GM21737 (cell line): ENCODE data around the gene HDAC3.
A peak's percentile ranks its signal among the peaks of the same experiment; 100 is the strongest.
"Not testable (repeated sequence)": the region's sequence is repeated elsewhere in the genome, so short reads cannot be mapped to it uniquely, and the experiment has no call there.

Experiments
- ATAC-seq: cut with Tn5 transposase; IDR thresholded peaks from one replicate; pipeline ENCODE4 v1.9.1; 2021; ENCODE audit warnings: mild to moderate bottlenecking, moderate library complexity; ENCODE audit not compliant: unreplicated experiment

HDAC3 gene

DNA sequence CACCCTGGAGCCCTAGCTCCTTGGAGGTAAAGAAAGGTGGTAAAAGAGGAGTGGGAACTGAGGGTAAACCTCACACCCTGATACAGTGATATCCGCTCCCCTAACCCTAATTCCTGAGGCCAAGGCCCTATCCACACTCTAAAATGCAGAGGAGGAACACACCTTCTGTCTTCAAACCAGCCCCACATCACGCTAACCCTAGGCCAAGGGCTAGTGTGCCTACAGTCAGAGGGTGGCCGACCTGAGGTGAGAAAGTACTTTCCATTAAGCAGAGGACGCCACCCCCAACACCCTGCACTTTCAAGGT is 590 bp downstream of the HDAC3 start:
- no peak for ATAC-seq

- ATAC-seq: no peak
Measured at GRCh38 chr5:141635646-141636045, 1.0 kb downstream of the HDAC3 start.

- no peak for ATAC-seq
Measured at GRCh38 chr5:141634720-141635119, 1.9 kb downstream of the HDAC3 start.

- ATAC-seq: peak; percentile 57
Measured at GRCh38 chr5:141633871-141634561, 2.6 kb downstream of the HDAC3 start.

DNA sequence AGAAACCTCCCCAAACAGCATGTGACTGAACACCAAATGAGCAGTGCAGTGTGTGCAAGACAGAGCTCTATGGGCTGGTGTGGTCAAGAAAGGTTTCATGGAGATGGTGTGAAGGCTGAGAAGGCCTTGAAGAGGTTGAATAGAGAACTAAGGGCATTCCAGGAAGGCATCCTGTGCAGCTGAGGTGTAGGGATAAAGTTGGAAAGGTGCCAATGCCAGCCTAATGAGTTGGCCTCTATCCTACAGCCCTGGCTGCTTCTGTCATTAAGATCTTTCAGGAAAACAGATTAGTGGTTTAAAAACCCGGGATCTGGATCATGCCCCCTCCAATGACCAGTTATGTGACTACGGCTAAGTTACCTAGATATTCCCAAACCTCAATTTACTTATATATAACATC is 4.0 kb downstream of the HDAC3 start:
- no peak for ATAC-seq

DNA sequence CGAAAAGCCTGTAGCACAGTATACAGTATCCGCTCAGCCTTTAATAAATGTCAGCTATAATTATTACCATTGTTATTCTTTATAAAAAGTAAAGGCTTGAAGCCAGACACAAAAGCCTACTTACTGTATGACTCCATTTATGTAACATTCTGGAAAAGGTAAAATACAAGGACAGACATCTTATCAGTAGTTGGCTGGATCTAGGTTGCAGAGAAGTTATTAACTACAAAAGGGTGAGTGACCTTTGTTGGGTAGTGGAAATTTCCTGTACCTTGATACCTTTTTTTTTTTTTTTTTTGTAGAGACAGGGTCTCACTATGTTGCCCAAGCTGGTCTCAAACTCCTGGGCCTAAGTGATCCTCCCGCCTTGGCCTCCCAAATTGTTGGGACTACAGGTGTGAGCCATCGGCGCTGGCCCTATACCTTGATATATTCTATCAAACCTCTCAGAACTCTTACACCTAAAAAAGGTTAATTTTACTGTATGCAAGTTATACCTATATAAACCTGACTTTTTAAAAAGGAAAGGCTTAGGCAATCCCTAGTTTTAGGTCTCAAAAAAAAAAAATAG is 6.0 kb downstream of the HDAC3 start:
- no peak for ATAC-seq

DNA sequence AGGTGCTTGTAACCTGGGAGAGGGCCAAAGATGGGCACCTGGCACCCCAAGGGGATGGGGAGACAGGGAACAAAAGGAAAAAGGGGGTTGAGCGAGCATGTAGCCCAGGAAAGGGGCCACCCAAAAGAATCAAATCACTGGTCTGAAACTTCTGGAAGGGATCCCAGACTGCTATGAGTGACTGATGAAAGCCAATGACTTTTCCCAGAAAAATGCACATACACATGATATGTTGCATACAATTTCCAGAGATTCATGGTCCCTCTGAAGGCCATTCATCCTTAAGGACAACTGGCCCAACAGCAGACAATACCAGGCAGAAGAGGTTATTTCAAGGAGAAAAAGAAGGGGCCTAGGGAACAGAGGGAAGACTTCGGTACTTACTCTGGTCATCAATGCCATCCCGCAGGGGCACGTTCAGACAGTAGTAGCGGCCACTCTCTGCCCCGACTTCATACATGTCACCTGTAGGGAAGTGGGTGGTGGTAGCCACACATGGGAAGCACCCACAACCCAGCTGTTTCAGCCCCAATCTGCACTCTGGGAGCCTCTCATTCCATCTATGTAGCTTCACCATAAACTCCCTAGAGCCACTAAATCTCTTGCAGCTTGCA is 8.4 kb downstream of the HDAC3 start:
- ATAC-seq: no peak

- ATAC-seq: no peak
Measured at GRCh38 chr5:141623611-141624010, 13.0 kb downstream of the HDAC3 start.

DNA sequence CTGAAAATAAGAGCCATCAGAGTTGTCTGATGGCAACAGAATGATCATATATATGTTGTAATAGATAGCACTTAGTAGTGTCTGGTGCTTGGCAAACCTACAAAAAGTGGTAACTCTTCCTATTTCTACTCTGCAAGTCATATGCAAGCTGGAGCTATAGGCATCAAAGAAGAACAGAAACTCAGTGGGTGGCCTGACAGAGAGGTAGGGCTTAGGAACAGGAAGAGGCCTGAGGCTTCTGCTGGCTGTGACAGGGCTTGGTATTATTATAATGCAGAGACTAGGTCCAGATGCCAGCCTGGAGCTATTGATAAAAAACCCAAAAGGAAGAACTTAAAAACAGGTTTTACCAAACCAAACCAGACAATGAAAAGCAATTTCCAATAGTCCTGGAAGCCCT is 13.5 kb downstream of the HDAC3 start:
- no peak for ATAC-seq

- ATAC-seq: peak; percentile 77
Measured at GRCh38 chr5:141618804-141619554, 17.7 kb downstream of the HDAC3 start, which contains the start of gene DIAPH1. TSS of gene DIAPH1 (minus strand) at chr5:141619000. CDS start at chr5:141618914, 86 bp downstream.

- peak; percentile 31 for ATAC-seq
Measured at GRCh38 chr5:141618030-141618803, 18.4 kb downstream of the HDAC3 start.

DNA sequence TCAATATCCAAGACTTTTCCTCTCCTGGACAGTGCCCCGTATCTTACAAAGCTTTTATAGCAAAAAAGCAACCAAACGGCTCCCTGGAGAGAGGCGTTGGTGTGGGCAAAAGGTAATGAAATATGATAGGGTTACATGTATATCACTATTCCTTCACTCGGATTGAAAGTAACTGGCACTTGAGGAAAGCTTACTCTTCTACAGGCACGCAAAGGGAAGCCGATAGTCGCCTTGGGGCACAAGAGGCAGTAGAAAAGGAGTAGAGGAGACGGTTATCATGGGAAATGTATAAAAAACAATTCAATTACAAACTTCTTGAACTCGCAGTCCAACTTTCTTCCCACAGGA is 19.0 kb downstream of the HDAC3 start:
- ATAC-seq: no peak

GRCh38 chr5:141617128-141617527 is 19.5 kb downstream of the HDAC3 start:
- no peak for ATAC-seq

- ATAC-seq: no peak
Measured at GRCh38 chr5:141615991-141616720, 20.5 kb downstream of the HDAC3 start.

DNA sequence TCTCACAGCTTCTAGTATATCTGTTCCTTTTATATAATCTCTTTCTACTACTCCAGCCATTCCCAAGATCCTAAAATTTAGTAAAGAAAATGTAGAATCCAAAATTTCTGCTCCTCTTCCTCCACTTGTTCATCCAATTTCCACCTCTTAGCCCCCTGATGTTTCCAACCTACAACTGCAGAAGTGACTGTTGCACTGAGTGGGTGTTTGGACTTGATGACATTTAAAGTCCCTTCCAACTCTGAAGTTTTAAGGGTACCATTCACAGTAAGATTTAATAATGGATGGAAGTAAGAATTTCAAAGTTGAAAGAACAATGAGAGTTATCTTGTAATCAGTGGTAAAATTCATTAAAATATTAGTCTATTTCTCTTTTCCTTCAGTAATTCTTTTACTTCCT is 23.3 kb downstream of the HDAC3 start:
- no peak for ATAC-seq

GRCh38 chr5:141611289-141611688 is 25.4 kb downstream of the HDAC3 start:
- no peak for ATAC-seq

- ATAC-seq: not testable (repeated sequence)
Measured at GRCh38 chr5:141609921-141610320, 26.7 kb downstream of the HDAC3 start.

GRCh38 chr5:141609044-141609443 is 27.6 kb downstream of the HDAC3 start:
- no peak for ATAC-seq

GRCh38 chr5:141608557-141608956 is 28.1 kb downstream of the HDAC3 start:
- no peak for ATAC-seq

DNA sequence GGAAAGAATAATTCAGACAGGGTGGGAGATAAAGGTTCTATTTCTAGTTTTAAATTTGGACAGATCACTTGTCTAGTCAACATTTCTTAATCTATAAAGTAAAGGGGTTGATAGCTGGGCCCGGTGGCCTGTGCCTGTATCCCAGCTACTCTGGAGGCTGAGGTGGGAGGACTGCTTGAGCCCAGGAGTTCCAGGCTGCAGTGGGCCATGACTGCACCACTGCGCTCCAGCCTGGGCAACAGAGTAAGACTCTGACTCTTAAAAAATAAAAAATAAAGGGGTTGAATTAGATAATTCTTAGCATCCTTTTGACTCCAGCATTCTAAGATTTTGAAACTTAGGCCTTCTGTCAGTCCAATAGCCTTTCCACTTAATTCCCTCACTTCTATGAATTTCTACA is 28.6 kb downstream of the HDAC3 start:
- ATAC-seq: no peak
